Stimulated activated CD8-positive, alpha-beta memory T cell treated with anti-CD3 and anti-CD28 coated beads, Interleukin-12 subunit alpha, Interleukin-12 subunit beta, amount 100 ng/mL, for 4 hours (primary cell): ENCODE measurements around the gene GOLGA8M.
"Not testable (repeated sequence)": the region's sequence is repeated elsewhere in the genome, so short reads cannot be mapped to it uniquely, and the experiment has no call there.

Source experiments
- DNase-seq: peaks from one replicate; pipeline ENCODE4 v3.0.0-alpha.2; 2020; ENCODE audit warnings: low read depth

Gene GOLGA8M

GRCh38 chr15:28712270-28712669 is at the start of gene GOLGA8M:
GOLGA8M (minus strand) TSS chr15:28712421; CDS start chr15:28712323, 98 bp downstream.
- not testable (repeated sequence) for DNase-seq

- DNase-seq: not testable (repeated sequence)
Observed at GRCh38 chr15:28742890-28743289, 30.7 kb upstream of the GOLGA8M start.

- not testable (repeated sequence) for DNase-seq
Observed at GRCh38 chr15:28738590-28739292, 26.5 kb upstream of the GOLGA8M start.

- not testable (repeated sequence) for DNase-seq
Observed at GRCh38 chr15:28738200-28738561, 26.0 kb upstream of the GOLGA8M start.

- DNase-seq: peak; percentile 10
Observed at GRCh38 chr15:28737521-28738199, 25.4 kb upstream of the GOLGA8M start.

GRCh38 chr15:28728061-28728460 is 15.8 kb upstream of the GOLGA8M start:
- peak; percentile 5 for DNase-seq

GRCh38 chr15:28727026-28727425 is 14.8 kb upstream of the GOLGA8M start:
- not testable (repeated sequence) for DNase-seq

- no peak for DNase-seq
Observed at GRCh38 chr15:28726102-28726501, 13.9 kb upstream of the GOLGA8M start.

GRCh38 chr15:28725556-28725955 is 13.3 kb upstream of the GOLGA8M start:
- DNase-seq: no peak

GRCh38 chr15:28723986-28724385 is 11.8 kb upstream of the GOLGA8M start:
- not testable (repeated sequence) for DNase-seq

- not testable (repeated sequence) for DNase-seq
Observed at GRCh38 chr15:28719626-28720025, 7.4 kb upstream of the GOLGA8M start.

GRCh38 chr15:28718576-28718975 is 6.4 kb upstream of the GOLGA8M start:
- DNase-seq: not testable (repeated sequence)

GRCh38 chr15:28714176-28714575 is 2.0 kb upstream of the GOLGA8M start:
- DNase-seq: not testable (repeated sequence)

GRCh38 chr15:28703927-28704326 is 8.3 kb downstream of the GOLGA8M start:
- not testable (repeated sequence) for DNase-seq

- DNase-seq: not testable (repeated sequence)
Observed at GRCh38 chr15:28702427-28702826, 9.8 kb downstream of the GOLGA8M start.

- DNase-seq: not testable (repeated sequence)
Observed at GRCh38 chr15:28694006-28694751, 18.0 kb downstream of the GOLGA8M start.

GRCh38 chr15:28693021-28693420 is 19.2 kb downstream of the GOLGA8M start:
- DNase-seq: not testable (repeated sequence)

- DNase-seq: not testable (repeated sequence)
Observed at GRCh38 chr15:28673533-28673932, 38.7 kb downstream of the GOLGA8M start.

GRCh38 chr15:28672122-28672521 is 40.1 kb downstream of the GOLGA8M start:
- DNase-seq: not testable (repeated sequence)

GRCh38 chr15:28666402-28666801 is 45.8 kb downstream of the GOLGA8M start:
- not testable (repeated sequence) for DNase-seq

- DNase-seq: not testable (repeated sequence)
Observed at GRCh38 chr15:28664575-28664974, 47.6 kb downstream of the GOLGA8M start.

- not testable (repeated sequence) for DNase-seq
Observed at GRCh38 chr15:28663717-28664116, 48.5 kb downstream of the GOLGA8M start.

GRCh38 chr15:28660750-28661149 is 51.5 kb downstream of the GOLGA8M start:
- DNase-seq: not testable (repeated sequence)
